Kasumi-1 (cell line): ENCODE measurements around the gene IFT43.

ENCODE experiments used
- DNase-seq, 2 experiments: peaks; one replicate each; lab custom pipeline; 2025; lab: John Stamatoyannopoulos, UW

IFT43 gene

GRCh38 chr14:76015191-76015590, 29.6 kb downstream of the IFT43 start:
- DNase-seq = no peak

GRCh38 chr14:76015668-76016067, 30.1 kb downstream of the IFT43 start:
- DNase-seq = no peak

GRCh38 chr14:76019676-76020075, 34.1 kb downstream of the IFT43 start:
- no peak for DNase-seq

GRCh38 chr14:76022991-76023390, 37.4 kb downstream of the IFT43 start:
- no peak for DNase-seq

GRCh38 chr14:76023757-76024156, 38.2 kb downstream of the IFT43 start:
- no peak for DNase-seq

- no peak for DNase-seq
These were observed 38.8 kb downstream of the IFT43 start for GRCh38 chr14:76024211-76024907.

GRCh38 chr14:76034566-76034965, 49.0 kb downstream of the IFT43 start:
- no peak for DNase-seq

- DNase-seq = no peak
These were observed 55.1 kb downstream of the IFT43 start for GRCh38 chr14:76040704-76041103.

- no peak for DNase-seq
These were observed 60.2 kb downstream of the IFT43 start for GRCh38 chr14:76045773-76046172.

- DNase-seq = no peak
These were observed 64.7 kb downstream of the IFT43 start for GRCh38 chr14:76050250-76050649.

GRCh38 chr14:76050797-76051392, 65.3 kb downstream of the IFT43 start:
- peak; percentile 61 to 65 for DNase-seq

- no peak for DNase-seq
These were observed 66.3 kb downstream of the IFT43 start for GRCh38 chr14:76051717-76052465.

GRCh38 chr14:76053572-76054355, 68.2 kb downstream of the IFT43 start:
- no peak for DNase-seq

GRCh38 chr14:76055330-76055729, 69.8 kb downstream of the IFT43 start:
- no peak for DNase-seq

GRCh38 chr14:76056128-76056527, 70.6 kb downstream of the IFT43 start:
- peak; percentile 61 to 71 for DNase-seq

- DNase-seq = no peak
These were observed 72.4 kb downstream of the IFT43 start for GRCh38 chr14:76057914-76058313.

- no peak for DNase-seq
These were observed 77.8 kb downstream of the IFT43 start for GRCh38 chr14:76063327-76063726.

GRCh38 chr14:76065519-76065918, 80.0 kb downstream of the IFT43 start:
- DNase-seq = no peak

- no peak for DNase-seq
These were observed 82.0 kb downstream of the IFT43 start for GRCh38 chr14:76067536-76067935.

- no peak for DNase-seq
These were observed 88.2 kb downstream of the IFT43 start for GRCh38 chr14:76073717-76074116.

GRCh38 chr14:76077340-76077739, 91.8 kb downstream of the IFT43 start:
- DNase-seq = no peak

GRCh38 chr14:76078501-76078900, 92.9 kb downstream of the IFT43 start:
- DNase-seq = no peak
